ENCODE data around the gene LBHD2.
A peak's percentile ranks its signal among the peaks of the same experiment; 100 is the strongest.

LBHD2 gene

DNA sequence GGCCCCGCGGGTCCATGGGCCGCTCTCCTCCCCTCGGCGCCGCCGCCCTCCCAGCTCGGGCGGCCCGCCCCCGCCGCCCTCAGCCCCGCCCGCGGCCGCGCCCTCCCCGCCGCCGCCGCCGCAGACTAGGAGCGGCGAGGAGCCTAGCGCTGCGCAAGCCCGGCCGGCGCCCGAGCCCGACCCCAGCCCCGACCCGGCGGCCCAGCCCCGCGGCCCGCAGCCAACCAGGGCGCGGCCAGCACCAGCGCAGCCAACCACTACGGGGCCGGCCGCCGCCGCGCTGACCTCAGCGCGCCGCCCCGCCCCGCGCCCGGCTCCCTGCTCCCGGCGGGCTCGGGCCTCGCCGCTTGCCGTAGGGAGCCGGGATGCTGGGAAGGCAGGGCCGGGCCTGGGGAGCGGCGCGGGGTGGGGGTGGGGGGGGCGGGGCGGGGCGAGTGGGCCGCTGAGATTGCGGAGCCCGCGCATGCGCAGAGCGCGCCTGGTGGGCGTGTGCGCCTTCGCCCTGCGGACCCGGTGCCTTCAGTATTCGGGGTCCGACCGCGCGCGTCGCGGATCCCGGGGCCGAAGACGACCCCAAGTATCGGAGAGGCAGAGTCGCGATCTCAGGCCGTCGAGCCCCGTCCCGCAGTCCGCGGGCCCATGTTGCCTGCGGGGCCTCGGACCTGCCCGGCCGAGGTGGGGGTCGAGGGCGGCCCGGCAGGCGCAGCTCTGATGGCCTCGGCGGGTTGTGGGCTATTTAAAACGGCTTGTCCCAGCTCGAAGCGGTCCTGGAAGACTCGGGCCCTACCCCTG, 26.4 kb upstream of the LBHD2 start, which contains the start of gene CDC42BPB:
CDC42BPB (minus strand) TSS at position 178 of the 792 bp plus-strand sequence. CDS start 376 bp downstream, outside the sequence.
- peak within 1 kb of the TSS; percentile 71 for H3K27ac ChIP-seq (ENCODE audit: low read depth, low read length)
- H3K9me3 ChIP-seq (ENCODE audit: low read length), result no peaks in the 10 kb centered on the region
- peak within 1 kb of the TSS; percentile 75 to 85 for H3K4me3 ChIP-seq (ENCODE audit: low read depth in 1 of 2, low read length in 2 of 2)
- H3K36me3 ChIP-seq (ENCODE audit: insufficient read depth, low read length), result no peaks in the 10 kb centered on the region
- H3K9ac ChIP-seq (ENCODE audit: low read length), result peak within 1 kb of the TSS; percentile 11
- H3K27me3 ChIP-seq (ENCODE audit: control insufficient read depth in 1 of 2, insufficient read depth in 2 of 2, low read length in 2 of 2), result no peaks in the 10 kb centered on the region
- peaks cover 28% of the 10 kb centered on the region for H3K4me1 ChIP-seq (ENCODE audit: insufficient read depth, low read length)

DNA sequence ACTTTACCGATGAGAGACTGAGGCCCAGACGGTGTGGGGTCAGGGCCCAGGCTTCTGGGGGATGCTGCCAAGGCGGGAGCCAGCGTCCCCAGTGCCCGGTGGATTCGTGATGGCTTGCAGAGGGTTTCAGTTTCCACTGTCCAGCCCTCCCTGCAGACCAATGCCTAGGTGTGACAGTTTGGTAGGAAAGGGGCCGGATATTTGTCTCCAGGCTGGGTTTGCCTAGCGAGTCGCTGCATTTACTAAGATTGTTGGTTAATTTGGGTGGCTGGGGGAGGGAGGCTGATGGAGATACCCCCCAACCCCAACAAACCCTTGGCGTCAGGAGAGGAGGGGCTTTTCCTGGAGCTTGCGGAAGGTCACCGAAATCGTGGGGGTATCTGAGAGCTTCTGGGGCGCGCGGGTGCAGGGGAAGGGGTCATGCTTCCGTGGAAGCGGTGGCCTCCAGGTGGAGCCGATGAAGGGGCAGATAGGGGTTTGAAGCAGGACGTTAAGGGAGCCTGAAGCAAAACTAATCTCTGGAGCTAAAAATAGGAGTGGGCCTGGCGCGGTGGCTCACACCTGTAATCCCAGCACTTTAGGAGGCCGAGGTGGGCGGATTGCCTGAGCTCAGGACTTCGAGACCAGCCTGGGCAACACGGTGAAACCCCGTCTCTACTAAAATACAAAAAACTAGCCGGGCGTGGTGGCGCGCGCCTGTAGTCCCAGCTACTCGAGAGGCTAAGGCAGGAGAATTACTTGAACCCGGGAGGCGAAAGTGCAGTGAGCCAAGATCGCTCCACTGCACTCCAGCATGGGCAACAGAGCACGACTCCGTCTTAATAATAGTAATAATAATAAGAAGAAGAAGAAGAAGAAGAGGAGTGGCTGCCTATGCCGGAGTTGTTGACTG, 25.6 kb upstream of the LBHD2 start:
- peak overlapping the region; percentile 11 for H3K9ac ChIP-seq (ENCODE audit: low read length)
- peaks cover 25% of the 10 kb centered on the region for H3K4me1 ChIP-seq (ENCODE audit: insufficient read depth, low read length)
- H3K27ac ChIP-seq (ENCODE audit: low read depth, low read length), result peak overlapping the region; percentile 71
- H3K9me3 ChIP-seq (ENCODE audit: low read length), result no peaks in the 10 kb centered on the region
- H3K36me3 ChIP-seq (ENCODE audit: insufficient read depth, low read length), result no peaks in the 10 kb centered on the region
- no peaks in the 10 kb centered on the region for H3K27me3 ChIP-seq (ENCODE audit: control insufficient read depth in 1 of 2, insufficient read depth in 2 of 2, low read length in 2 of 2)
- peak overlapping the region; percentile 75 to 76 for H3K4me3 ChIP-seq (ENCODE audit: low read depth in 1 of 2, low read length in 2 of 2)

DNA sequence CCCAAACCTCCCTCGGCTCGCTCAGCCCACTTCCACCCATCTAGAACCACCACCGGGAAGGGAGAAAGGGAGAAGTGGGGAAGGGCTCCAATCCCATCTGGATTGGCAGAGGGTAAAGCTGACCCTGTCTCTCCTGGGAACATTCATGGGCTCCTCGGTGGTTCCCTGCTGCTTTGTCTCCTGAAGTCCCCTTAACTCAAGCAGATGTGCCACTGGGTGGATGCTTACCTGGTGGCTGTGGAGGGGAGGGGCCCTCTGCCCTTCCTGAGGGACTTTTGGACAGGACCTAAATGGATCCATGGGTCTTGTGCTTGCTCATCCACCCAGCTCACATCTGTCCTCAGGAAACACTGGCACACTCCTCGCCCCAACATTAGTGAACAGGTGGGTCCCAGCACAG, 24.5 kb upstream of the LBHD2 start:
- H3K4me3 ChIP-seq (ENCODE audit: low read depth in 1 of 2, low read length in 2 of 2), result no peak overlapping the region
- H3K9me3 ChIP-seq (ENCODE audit: low read length), result no peaks in the 10 kb centered on the region
- H3K36me3 ChIP-seq (ENCODE audit: insufficient read depth, low read length), result no peaks in the 10 kb centered on the region
- H3K9ac ChIP-seq (ENCODE audit: low read length), result no peak overlapping the region
- H3K27ac ChIP-seq (ENCODE audit: low read depth, low read length), result no peak overlapping the region
- H3K4me1 ChIP-seq (ENCODE audit: insufficient read depth, low read length), result peaks cover 24% of the 10 kb centered on the region
- H3K27me3 ChIP-seq (ENCODE audit: control insufficient read depth in 1 of 2, insufficient read depth in 2 of 2, low read length in 2 of 2), result no peaks in the 10 kb centered on the region

DNA sequence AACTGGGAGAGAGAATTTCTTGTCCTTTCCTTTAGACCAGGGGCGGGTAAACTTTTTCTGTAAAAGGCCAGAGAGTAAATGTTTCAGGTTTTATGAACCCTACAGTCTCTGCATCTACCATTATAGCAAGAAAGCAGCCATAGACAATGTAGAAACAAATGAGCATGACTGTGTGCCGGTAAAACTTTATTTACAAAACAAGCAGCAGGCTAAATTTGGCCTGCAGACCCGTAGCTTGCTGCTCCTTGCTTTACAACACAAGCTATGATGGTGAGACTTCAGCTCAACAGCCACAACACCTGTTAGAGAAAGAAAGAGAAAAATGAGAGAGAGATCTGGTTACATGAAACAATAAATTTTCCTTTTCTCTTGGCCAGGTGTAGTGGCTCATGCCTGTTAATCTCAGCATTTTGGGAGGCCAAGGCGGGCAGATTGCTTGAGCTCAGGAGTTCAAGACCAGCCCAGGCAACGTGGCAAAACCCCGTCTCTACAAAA, 22.5 kb upstream of the LBHD2 start:
- peaks cover 9% of the 10 kb centered on the region for H3K4me1 ChIP-seq (ENCODE audit: insufficient read depth, low read length)
- no peak overlapping the region for H3K9ac ChIP-seq (ENCODE audit: low read length)
- H3K4me3 ChIP-seq (ENCODE audit: low read depth in 1 of 2, low read length in 2 of 2), result no peak overlapping the region
- H3K27ac ChIP-seq (ENCODE audit: low read depth, low read length), result no peak overlapping the region
- H3K36me3 ChIP-seq (ENCODE audit: insufficient read depth, low read length), result no peaks in the 10 kb centered on the region
- H3K27me3 ChIP-seq (ENCODE audit: control insufficient read depth in 1 of 2, insufficient read depth in 2 of 2, low read length in 2 of 2), result no peaks in the 10 kb centered on the region
- no peaks in the 10 kb centered on the region for H3K9me3 ChIP-seq (ENCODE audit: low read length)

DNA sequence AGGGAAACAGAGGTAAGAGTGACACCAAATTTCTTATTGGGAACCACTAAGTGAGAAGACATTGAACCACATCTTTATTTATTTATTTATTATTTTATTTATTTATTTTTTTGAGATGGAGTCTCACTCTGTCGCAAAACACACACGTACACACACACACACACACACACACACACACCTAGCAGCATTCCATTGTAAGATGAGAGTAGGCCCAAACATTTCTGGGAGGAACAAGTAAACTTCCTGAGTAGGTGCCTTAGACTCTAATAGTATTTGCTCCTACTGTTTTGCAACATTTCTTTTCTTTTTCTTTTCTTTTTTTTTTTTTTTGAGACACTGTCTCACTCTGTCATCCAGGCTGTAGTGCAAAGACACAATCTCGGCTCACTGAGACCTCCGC, 19.6 kb upstream of the LBHD2 start:
- Histone ChIP-seq H3K36me3 (ENCODE audit: insufficient read depth, low read length) (no peaks in the 10 kb centered on the region), H3K9ac (ENCODE audit: low read length) (no peak overlapping the region), H3K9me3 (ENCODE audit: low read length) (no peaks in the 10 kb centered on the region), H3K27me3 (ENCODE audit: control insufficient read depth in 1 of 2, insufficient read depth in 2 of 2, low read length in 2 of 2) (no peaks in the 10 kb centered on the region), H3K27ac (ENCODE audit: low read depth, low read length) (no peak overlapping the region), H3K4me1 (ENCODE audit: insufficient read depth, low read length) (peaks cover 2% of the 10 kb centered on the region), H3K4me3 (ENCODE audit: low read depth in 1 of 2, low read length in 2 of 2) (no peak overlapping the region)

DNA sequence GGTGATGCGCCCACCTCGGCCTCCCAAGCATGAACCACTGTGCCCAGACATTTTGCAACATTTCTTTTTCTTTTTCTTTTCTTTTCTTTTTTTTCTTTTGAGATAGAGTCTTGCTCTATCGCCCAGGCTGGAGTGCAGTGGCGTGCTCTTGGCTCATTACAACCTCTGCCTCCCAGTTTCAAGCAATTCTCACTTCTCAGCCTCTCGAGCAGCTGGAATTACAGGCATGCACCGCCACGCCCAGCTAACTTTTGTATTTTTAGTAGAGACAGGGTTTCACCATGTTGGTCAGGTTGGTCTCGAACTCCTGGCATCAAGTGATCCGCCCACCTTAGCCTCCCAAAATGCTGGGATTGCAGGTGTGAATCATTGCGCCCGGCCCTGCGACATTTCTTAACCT, 19.0 kb upstream of the LBHD2 start:
- H3K4me1 ChIP-seq (ENCODE audit: insufficient read depth, low read length), result no peaks in the 10 kb centered on the region
- no peaks in the 10 kb centered on the region for H3K36me3 ChIP-seq (ENCODE audit: insufficient read depth, low read length)
- no peak overlapping the region for H3K9ac ChIP-seq (ENCODE audit: low read length)
- no peak overlapping the region for H3K4me3 ChIP-seq (ENCODE audit: low read depth in 1 of 2, low read length in 2 of 2)
- H3K27me3 ChIP-seq (ENCODE audit: control insufficient read depth in 1 of 2, insufficient read depth in 2 of 2, low read length in 2 of 2), result peaks cover 0 to 2% of the 10 kb centered on the region in 2 donors
- H3K9me3 ChIP-seq (ENCODE audit: low read length), result no peaks in the 10 kb centered on the region
- no peak overlapping the region for H3K27ac ChIP-seq (ENCODE audit: low read depth, low read length)

DNA sequence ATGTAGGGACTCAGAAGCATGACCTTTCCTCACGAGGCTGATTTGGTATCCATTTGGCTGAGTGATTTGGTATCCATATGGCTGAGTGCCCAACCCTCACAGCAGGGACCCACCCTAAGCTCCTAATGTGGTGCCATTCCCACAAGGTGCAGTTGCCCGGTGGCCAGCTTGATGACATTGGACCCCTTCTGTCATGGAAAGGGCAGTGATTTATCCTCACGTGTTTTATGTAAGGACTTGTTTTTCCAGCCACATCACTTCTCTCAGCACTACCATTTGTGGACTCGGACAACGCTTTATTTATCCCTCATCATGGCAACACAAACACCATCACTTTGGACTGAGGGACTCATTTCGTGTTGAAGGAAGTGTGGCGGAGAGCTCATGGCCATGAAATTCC, 18.1 kb upstream of the LBHD2 start:
- Histone ChIP-seq H3K4me3 (ENCODE audit: low read depth in 1 of 2, low read length in 2 of 2) (no peak overlapping the region), H3K9me3 (ENCODE audit: low read length) (no peaks in the 10 kb centered on the region), H3K4me1 (ENCODE audit: insufficient read depth, low read length) (no peaks in the 10 kb centered on the region), H3K9ac (ENCODE audit: low read length) (no peak overlapping the region), H3K27me3 (ENCODE audit: control insufficient read depth in 1 of 2, insufficient read depth in 2 of 2, low read length in 2 of 2) (peaks cover 0 to 4% of the 10 kb centered on the region in 2 donors), H3K27ac (ENCODE audit: low read depth, low read length) (no peak overlapping the region), H3K36me3 (ENCODE audit: insufficient read depth, low read length) (no peaks in the 10 kb centered on the region)

DNA sequence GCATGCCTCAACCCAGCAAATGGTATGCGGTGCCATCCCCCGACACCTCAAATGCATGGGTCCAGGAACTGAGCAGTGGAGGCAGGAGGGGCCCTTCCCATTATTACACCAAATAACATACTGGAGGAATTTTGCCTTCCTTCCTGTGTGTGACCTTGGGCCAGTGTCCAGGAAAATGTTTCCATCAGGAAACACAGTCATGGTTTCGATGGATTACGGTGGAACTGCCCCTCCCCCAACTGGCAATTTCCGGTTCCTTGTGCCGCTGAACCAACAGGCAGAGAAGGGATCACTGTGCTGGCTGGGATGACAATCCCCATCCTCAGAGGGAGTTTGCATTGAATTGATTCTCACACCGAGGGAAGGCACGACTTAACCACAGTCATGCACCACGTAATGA, 17.6 kb upstream of the LBHD2 start:
- no peak overlapping the region for H3K27ac ChIP-seq (ENCODE audit: low read depth, low read length)

DNA sequence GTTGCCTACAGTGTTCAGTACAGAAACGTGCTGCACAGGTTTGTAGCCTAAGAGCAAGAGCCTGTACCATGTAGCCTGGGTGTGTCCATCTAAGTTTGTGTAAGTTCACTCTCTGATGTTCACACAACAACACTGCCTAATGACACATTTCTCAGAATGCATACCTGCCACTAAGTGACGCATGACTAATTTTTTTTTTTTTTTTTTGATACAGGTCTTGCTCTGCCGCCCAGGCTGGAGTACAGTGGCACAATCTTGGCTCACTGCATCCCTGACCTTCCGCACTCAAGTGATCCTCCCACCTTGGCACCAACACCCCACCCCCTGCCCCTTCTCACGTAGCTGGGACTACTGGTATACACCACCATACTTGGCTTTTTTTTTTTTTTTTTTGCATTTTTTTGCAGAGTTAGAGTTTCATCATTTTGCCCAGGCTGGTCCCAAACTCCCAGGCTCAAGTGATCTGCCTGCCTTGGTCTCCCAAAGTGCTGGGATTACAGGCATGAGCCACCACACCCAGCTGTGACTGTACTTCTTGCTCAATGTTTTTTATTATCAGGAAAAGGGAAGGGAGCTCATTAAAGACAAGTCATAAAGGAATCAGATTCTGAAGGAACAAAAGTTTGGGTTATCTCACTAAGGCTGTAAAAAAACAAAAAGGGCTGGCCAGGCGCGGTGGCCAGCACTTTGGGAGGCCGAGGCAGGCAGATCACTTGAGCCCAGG, 16.6 kb upstream of the LBHD2 start:
- Histone ChIP-seq H3K27me3 (ENCODE audit: control insufficient read depth in 1 of 2, insufficient read depth in 2 of 2, low read length in 2 of 2) (peaks cover 0 to 4% of the 10 kb centered on the region in 2 donors), H3K9me3 (ENCODE audit: low read length) (no peaks in the 10 kb centered on the region), H3K4me3 (ENCODE audit: low read depth in 1 of 2, low read length in 2 of 2) (no peak overlapping the region), H3K36me3 (ENCODE audit: insufficient read depth, low read length) (no peaks in the 10 kb centered on the region), H3K4me1 (ENCODE audit: insufficient read depth, low read length) (no peaks in the 10 kb centered on the region), H3K27ac (ENCODE audit: low read depth, low read length) (no peak overlapping the region), H3K9ac (ENCODE audit: low read length) (no peak overlapping the region)

More for the DNA sequence above, 17.6 kb upstream of the LBHD2 start:
- H3K27me3 ChIP-seq (ENCODE audit: control insufficient read depth in 1 of 2, insufficient read depth in 2 of 2, low read length in 2 of 2), result peaks cover 0 to 4% of the 10 kb centered on the region in 2 donors
- no peaks in the 10 kb centered on the region for H3K36me3 ChIP-seq (ENCODE audit: insufficient read depth, low read length)
- no peaks in the 10 kb centered on the region for H3K9me3 ChIP-seq (ENCODE audit: low read length)
- no peak overlapping the region for H3K9ac ChIP-seq (ENCODE audit: low read length)
- H3K4me3 ChIP-seq (ENCODE audit: low read depth in 1 of 2, low read length in 2 of 2), result no peak overlapping the region
- H3K4me1 ChIP-seq (ENCODE audit: insufficient read depth, low read length), result no peaks in the 10 kb centered on the region

DNA sequence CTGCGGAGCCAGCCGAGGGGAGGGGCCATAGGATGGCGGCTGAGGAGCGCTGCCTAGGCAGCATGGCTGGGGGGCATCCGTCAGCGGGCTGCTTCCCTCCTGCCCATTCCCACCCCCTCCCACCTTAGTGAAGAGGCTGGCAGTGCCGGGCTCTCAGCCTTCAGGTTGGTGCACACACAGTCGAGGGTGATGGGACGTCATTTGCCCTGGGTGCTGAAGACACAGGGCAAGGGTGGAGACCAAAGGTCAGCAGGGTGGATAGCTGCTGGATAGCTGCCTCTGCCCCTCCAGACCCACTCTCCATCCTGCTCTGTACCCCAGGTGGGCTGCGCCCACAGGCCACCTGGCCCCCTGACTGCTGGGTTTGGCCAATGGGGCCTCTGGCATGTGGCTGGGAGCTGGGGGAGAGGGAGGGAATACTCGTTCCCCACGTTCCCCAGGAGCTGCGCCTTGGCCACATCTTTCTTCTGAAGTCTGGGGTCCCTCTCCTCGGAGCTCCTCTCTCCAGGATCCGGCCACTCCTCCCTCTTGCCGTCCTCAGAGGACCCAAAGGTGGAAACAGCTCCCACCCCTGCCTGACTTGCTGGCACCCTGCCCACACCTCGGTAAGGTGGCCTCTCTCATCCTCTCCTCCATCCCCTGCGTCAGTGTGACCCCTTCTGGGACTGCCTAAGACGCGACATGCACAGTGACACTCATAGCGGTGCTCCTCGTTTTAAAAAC, 15.5 kb upstream of the LBHD2 start:
- Histone ChIP-seq H3K36me3 (ENCODE audit: insufficient read depth, low read length) (no peaks in the 10 kb centered on the region), H3K9ac (ENCODE audit: low read length) (no peak overlapping the region), H3K9me3 (ENCODE audit: low read length) (no peaks in the 10 kb centered on the region), H3K27me3 (ENCODE audit: control insufficient read depth in 1 of 2, insufficient read depth in 2 of 2, low read length in 2 of 2) (peaks cover 0 to 4% of the 10 kb centered on the region in 2 donors), H3K4me1 (ENCODE audit: insufficient read depth, low read length) (no peaks in the 10 kb centered on the region), H3K27ac (ENCODE audit: low read depth, low read length) (no peak overlapping the region), H3K4me3 (ENCODE audit: low read depth in 1 of 2, low read length in 2 of 2) (no peak overlapping the region)

Data from muscle layer of colon (tissue), 2 donors.